NB4 (cell line): ENCODE data around the gene MAMLD1.

Source experiments
- MYC ChIP-seq: IDR thresholded peaks from 2 replicates; pipeline ENCODE4 v1.6.1; 2011; ENCODE audit warnings: low read depth, low read length
- POLR2A ChIP-seq: IDR thresholded peaks from 2 replicates; pipeline ENCODE4 v1.6.1; 2011; ENCODE audit warnings: mild to moderate bottlenecking; ENCODE audit not compliant: insufficient read length; ENCODE audit errors: extremely low read depth
- TF ChIP-seq, protein P1 (sequence below): IDR thresholded peaks from one replicate; pipeline ENCODE4 v1.5.1; 2012; ENCODE audit warnings: low read depth, low read length
- TF ChIP-seq, protein P2 (sequence below): IDR thresholded peaks from 2 replicates; pipeline ENCODE4 v1.6.1; 2011; ENCODE audit warnings: low read depth, low read length

DNA sequence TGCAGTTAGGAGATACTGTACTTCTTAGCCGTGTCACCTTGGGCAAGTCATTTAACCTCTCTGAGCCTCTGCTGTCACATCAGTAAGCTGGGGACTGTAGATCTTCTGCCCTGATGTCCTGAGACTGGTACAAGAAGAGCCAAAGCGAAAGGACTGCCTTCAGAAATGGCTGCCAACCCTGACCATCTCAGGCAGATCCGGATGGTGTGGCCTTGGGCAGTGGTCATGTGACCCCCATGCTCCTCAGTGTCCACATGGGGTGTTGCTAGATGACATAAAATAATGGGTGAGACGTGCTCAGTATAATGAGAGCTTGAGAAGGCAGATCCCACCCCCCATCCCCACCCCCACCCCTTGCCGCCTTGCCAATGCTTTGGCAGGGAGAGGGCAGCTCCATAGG, 144.9 kb downstream of the MAMLD1 start:
- TF ChIP-seq, protein P1, sequence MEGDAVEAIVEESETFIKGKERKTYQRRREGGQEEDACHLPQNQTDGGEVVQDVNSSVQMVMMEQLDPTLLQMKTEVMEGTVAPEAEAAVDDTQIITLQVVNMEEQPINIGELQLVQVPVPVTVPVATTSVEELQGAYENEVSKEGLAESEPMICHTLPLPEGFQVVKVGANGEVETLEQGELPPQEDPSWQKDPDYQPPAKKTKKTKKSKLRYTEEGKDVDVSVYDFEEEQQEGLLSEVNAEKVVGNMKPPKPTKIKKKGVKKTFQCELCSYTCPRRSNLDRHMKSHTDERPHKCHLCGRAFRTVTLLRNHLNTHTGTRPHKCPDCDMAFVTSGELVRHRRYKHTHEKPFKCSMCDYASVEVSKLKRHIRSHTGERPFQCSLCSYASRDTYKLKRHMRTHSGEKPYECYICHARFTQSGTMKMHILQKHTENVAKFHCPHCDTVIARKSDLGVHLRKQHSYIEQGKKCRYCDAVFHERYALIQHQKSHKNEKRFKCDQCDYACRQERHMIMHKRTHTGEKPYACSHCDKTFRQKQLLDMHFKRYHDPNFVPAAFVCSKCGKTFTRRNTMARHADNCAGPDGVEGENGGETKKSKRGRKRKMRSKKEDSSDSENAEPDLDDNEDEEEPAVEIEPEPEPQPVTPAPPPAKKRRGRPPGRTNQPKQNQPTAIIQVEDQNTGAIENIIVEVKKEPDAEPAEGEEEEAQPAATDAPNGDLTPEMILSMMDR = no peak
- TF ChIP-seq POLR2A = no peak
- TF ChIP-seq, protein P2, sequence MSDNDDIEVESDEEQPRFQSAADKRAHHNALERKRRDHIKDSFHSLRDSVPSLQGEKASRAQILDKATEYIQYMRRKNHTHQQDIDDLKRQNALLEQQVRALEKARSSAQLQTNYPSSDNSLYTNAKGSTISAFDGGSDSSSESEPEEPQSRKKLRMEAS = no peak
- TF ChIP-seq MYC = no peak
